HG02943 (cell line): ENCODE results near the gene ATXN7L3.
A peak's percentile ranks its signal among the peaks of the same experiment; 100 is the strongest.

ENCODE experiments used
- ATAC-seq: cut with Tn5 transposase; IDR thresholded peaks from one replicate; pipeline ENCODE4 v1.9.1; 2021; ENCODE audit warnings: mild to moderate bottlenecking, low read depth, moderate library complexity; ENCODE audit not compliant: unreplicated experiment

The ATXN7L3 gene

DNA sequence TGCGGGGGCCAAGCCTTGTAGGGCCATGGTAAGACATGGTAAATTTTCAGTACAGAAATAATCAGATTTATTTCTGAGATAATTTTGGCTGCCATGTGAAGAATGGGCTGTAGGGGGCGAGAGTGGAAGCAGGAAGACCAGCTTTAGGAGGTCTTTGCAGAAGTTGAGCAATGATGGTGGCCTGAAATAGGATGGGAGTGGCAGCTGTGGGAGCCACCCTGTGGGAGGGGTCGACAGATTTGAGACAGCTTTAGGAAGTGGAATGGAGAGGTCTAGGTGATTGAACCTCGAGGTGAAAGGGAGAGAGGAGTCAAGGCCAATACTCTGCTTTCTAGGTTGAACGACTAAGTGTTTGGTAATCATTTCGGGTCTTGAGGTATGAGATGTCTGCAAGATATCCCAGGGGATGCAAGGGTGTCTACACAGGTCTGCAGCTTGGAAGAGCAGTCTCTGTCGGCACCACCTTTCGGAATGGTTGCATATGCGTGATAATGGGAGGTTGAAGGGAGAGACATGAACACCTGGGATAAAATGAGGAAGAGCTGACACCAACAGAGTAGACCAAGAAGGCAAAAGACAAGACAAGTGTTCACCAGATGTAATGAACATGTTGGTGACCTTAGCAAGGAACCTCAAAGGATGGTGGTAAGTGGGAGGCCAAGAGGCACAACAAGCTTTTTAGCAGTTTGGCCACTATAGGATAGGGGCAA is 4.2 kb upstream of the ATXN7L3 start:
- ATAC-seq: no peak

DNA sequence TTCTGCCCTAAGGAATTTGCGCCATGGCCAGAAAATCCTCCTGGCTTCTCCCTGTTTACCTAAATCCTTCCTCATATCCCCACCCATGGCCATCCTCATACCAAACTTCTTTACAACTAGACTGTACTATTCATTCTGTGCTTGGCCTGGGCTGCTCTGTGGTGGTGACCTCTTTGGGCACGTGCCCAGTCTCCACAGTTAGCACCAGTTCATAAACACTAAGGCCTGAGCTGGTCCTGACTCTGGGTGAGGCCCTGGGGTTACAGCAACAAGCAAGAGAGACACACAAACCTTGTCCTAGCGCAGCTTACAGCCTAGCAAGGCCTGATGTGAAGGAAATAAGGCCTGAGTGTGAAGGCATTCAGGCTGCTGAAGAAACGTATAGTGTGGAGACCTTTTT is 3.1 kb upstream of the ATXN7L3 start:
- ATAC-seq: no peak

DNA sequence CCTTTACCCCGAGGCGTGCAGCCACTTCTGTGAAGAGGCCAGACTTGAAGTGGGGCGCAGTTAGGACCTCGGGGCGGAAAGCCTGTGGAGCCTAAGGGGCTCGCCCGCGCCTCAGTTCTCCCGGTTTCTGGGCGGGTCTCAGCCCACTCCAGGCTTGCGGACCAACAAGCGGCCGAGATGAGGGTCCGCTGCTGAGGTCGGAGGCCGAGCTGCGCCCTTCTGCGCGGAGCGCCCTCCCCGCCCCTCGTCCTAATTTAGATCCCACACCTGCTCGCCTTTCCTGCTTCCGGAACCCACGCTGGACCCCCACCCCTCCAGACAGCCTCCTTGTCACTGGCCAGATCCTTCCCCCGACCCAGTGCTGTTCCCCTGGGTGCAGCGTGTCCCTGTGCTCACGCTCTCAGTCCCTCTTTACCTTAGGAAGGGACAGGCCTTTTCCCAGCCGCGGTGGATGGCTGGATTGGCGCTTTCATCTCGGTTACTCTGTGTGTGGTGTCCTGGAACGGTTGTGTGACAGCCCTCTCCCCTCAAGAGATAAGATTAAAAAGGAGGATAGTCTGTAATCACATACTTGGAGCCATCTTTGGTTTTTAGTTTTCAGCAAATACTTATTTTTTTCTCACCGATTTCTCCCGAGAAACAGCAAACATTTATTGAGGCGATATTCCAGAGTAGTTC is 933 bp upstream of the ATXN7L3 start:
- ATAC-seq: peak; percentile 5

DNA sequence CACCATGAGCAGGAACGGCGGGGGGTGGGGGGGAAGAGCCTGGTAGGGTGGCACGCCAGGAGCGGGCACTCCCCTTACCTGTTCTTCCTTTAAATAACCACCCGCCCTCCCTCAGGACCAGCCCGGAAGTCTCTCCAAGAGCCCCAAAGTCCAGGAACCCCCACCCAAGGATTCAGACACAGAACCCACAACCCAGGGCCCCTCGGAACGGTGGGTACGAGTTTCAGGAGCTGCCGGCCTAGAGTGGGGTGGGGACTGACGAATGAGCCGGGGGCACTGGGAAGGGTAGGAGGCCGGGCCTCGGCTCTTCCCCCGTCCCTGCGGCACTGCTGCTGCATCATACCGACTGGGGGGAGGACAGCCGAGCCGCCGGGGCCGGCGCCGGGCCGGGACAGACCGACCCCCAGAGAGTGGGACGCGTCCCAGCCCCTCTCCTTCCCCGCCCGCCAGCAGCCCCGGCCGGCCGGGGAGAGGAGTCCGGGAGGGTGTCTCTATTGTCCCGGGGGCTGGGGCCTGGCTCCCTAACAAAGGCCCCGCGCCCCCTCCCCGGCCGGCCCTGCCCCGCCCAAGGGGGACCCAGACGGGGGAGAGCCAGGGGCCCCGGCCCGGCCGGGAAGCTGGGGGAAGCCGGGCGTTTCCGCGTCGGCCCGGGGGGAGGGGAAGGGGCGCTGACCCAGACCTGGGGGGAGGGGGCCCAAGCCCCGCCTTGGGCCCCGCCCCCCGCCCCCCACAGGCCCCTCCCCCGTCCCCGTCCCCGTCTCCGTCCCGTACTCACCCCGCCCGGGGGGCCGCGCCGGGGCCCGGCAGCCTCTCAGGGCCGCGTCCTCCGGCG is 747 bp downstream of the ATXN7L3 start:
- peak; percentile 20 for ATAC-seq

DNA sequence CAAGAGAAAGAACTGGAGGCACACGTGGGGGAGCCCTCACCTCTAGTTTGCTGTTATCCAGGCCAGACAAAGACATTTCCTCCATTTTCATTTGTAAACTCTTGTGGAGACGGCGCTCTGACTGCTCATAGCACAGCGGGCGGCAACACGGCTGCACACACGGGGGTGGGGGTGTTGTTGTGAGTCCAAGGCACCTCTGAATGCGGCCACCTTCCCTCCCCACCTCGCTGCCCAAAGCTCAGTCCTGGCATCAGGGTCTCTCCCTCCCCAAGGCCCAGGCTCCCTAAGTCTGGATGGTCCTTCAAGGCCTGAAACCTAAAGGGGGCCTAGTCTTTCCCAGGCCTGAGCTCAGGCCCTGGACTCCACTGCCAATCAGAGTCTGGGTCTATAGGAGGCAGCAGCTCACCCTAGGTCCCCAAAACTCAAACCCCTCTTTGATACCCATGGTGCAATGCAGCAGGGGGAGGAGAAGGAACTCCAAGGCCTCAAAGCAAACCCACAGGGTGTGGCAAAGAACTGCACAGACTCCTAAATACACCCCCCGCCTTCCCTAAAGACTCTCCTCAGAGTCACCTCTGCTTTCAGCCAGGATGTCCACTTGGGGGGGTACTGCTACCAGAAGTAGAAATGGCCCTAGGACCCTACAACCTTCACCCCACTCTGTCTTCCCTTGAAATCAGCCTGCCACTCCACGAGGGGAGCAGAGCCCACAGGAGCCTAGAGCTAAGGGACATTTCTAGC is 1.5 kb downstream of the ATXN7L3 start:
- ATAC-seq: no peak

DNA sequence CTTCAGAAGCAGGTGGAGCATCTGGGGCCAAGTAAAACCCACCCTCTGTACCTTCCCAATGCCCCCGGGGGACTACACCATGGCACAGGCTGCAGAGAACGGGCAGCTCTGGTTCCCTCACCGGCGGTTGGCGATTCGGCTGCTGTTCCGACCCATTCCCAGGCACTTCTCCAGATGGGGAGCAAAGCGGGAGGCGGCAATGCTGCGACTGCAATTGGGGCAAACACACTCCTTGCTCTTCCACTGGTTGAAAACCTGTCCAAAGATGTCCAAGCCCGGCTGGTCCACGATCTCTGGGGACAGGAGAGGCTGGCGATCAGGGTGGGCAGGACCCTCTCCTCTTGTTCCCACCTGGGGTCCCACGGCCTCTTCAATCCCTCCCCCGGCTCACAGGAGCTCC is 2.6 kb downstream of the ATXN7L3 start:
- ATAC-seq: no peak

DNA sequence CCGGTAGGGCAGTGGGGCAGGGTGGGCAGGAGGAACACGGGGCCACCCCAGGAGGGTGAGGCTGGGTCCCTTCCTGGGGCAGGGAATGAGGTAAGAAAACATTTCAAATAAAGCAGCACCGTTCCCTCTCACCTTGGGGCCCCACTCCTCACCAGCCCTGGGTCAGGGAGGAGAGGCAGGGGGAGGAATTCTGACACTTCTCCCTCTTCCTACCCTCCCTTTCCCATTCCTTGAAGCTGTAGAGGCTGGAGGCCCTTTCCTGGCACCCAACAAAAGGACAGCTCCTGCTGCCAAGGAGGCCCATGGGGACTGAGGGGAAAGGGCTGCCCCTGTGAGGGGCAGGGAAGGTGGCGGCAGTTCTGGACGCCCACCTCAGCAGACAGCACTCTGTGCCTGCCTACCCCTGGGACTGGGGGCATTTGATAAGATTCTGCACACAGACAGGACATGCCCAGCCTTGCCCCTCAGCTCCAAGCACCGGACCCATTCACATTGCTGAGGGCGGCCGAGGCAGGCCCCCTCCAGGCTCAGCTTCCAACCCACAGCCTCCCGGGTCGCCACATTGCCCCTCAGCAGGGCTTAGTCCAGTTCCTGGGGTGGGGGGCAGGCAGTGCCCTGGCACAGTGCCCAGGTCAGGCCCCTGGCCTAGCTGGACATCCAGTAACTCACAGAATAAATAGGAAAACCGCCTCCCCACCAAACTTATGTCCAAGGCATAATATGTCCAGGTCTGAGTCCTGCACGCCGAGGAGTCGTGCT is 6.2 kb downstream of the ATXN7L3 start:
- ATAC-seq: no peak

DNA sequence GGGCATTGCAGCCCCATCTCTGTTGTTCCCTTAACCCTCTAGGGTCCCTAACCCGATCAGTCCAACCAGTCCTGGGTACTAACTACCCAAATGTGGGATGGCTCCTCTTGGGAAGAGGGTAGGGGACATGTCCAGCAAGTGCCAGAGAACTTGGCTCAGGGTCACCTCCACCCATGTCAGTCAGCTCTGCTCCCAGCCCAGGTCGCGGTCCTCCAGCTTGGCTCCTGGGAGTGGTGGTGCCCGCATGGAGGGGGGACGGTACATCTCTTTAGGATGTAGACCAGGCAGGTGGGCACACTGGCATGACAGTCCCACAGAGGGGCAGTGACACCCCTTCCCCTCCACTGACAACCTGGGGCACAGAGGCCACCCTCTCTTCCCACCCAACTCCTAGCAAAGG is 6.9 kb downstream of the ATXN7L3 start:
- ATAC-seq: no peak

DNA sequence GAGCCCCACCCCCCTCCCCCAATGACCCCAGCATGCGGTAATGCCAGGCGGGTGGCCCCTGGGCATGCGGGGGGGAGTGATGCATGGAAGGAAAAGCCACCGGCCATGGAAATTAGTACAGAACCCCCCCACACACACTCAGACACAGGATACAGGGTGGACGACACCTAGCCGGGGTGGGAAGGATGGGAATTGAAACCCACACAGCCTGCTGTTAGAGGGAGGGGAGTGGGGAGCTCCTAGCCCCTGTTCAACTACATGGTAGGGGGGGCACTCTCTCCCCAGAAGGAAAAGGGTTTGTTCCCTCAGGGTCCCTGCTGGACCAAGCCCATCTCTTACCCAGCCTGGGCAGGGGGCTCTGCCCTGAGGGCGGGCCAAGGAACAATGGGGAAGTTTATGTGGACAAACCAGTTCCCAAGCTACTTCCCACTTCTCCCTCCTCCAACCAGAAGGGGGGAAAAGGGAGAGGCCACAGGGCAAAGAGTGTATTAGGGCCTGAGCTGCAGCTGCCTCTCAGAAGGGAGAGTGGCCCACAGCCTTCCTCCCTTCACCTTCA is 7.7 kb downstream of the ATXN7L3 start:
- ATAC-seq: no peak

DNA sequence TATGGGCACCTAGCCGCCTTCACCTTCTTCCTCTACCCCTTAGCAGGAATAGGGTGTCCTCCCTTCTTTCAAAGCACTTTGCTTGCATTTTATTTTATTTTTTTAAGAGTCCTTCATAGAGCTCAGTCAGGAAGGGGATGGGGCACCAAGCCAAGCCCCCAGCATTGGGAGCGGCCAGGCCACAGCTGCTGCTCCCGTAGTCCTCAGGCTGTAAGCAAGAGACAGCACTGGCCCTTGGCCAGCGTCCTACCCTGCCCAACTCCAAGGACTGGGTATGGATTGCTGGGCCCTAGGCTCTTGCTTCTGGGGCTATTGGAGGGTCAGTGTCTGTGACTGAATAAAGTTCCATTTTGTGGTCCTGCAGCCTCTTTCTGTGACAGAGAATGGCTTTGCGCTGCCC is 8.3 kb downstream of the ATXN7L3 start:
- no peak for ATAC-seq

DNA sequence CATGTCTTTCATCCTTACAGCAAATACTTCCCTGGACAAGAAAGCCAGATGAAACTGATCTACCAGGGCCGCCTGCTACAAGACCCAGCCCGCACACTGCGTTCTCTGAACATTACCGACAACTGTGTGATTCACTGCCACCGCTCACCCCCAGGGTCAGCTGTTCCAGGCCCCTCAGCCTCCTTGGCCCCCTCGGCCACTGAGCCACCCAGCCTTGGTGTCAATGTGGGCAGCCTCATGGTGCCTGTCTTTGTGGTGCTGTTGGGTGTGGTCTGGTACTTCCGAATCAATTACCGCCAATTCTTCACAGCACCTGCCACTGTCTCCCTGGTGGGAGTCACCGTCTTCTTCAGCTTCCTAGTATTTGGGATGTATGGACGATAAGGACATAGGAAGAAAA is 9.2 kb downstream of the ATXN7L3 start:
- ATAC-seq: no peak

DNA sequence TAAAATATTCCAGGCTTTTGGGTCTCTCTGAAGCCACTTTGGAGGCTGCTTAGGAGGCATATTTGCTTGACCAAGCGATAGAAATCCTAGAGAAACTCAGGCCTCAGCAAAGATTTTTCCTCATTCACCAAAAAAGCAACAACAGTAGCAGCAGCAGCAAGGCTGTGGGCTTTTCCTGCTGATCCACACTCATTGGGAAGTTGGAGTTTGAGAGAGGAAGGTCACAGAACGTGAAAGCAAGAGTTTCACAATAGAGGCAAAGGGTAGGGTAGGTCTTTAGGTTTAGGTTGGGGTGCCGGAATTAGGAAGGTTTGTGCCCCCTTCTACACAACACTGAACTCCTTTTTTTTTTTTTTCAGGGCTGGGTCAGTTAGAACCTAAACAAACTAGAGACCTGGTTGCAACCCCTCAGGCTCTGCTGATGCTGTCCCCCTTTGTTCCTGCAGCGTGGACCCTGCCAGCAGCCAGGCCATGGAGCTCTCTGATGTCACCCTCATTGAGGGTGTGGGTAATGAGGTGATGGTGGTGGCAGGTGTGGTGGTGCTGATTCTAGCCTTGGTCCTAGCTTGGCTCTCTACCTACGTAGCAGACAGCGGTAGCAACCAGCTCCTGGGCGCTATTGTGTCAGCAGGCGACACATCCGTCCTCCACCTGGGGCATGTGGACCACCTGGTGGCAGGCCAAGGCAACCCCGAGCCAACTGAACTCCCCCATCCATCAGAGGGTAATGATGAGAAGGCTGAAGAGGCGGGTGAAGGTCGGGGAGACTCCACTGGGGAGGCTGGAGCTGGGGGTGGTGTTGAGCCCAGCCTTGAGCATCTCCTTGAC is 10.9 kb downstream of the ATXN7L3 start:
- no peak for ATAC-seq

DNA sequence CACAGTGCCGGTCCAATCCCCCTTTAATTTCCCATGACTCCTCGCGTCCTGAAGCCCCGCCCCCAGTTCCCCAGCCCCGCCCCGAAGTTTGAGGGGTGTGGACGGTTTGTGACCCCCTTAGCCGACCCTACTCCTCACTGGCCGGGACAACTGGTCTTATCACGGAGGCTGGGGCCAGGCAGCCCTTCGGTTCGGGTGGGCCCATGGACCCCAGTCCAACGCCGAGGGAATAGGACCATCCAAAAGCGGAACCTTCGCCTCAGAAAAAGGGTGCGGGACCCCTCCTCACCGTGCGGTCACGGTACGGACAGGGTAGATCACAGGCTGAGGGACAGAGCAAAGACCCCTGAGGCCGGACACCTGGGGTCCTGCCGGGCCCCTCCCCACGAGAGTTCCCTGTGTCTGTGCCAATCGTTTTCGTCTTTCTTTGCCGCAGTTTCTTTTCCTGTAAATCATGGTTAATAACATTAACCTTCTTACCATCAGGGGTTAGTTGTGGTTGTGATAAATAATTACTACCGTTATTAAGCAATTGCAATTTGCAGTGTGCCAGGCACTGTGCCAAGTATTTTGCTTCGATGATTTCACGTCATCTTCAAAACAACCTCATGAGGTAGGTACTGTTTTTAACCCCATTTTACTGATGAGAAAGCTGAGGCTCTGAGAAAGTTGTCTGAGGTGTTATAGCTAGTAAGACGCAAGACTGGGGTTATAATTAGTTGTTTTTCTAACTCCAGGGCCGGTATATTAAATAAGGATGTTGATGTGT is 12.4 kb downstream of the ATXN7L3 start:
- ATAC-seq: peak; percentile 45

DNA sequence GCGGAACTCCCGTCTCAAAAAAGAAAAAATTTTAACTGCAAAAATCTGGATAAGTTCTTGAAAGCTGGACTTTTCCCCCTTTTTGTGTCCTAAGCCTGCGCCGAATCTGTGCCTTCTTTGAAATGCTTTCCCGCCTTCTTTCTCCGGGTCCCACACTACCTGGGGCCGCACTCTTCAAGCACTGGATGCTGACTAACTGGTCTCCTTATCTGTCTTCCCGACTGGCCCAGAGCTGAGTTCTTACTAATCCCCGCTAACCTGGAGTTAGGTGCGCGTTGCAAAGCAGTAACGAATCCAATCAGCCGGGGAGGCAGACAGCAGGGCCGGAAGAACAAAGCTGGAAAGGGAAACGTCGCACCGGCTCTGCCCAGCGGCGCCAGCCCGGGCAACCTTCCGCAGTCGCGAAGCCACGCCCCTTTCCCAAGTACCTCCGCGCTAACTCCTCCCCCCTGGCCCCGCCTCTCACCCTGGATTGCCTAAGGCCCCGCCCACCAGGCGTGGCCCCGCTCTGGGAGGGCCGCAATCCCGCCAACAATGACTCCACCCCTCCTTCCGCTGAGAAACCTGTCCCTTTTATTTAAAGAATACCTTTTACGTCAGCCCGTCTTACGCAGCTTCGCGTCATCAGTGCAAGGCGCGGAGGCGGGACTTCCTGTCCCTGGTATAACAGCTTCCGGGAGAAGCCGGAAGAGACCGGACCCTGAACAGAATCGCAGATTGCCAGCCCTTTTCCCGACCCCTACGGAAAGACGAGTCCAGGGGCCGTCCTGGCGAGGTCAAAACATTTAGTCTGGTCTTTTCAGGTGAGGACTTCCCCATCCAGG is 13.2 kb downstream of the ATXN7L3 start, which contains the start of gene TMUB2:
Gene TMUB2, plus strand, starts transcription at position 666 of the 824 bp plus-strand sequence. CDS start 737 bp downstream, outside the sequence.
- ATAC-seq: peak; percentile 89

DNA sequence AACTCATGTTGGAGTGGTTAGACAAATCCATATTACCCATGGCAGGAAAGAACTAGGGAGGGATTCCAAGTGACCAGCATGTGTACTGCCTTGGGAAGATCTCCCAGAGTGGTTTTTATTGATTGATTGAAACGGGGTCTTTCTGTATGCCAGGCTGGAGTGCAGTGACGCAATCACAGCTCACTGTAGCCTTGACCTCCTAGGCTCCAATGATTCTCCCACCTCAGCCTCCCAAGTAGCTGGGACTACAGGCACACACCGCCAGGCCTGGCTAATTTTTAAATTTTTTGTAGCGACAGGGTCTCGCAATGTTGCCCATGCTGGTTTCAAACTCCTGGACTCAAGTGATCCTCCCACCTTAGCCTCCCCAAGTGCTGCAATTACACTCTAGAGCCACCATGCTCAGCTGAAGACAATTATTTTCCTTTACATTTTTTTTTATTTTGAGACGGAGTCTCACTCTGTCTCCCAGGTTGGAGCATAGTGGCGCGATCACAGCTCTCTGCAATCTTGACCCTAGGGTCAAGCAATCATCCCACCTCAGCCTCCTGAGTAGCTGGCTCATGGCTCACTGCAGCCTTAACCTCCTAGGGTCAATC is 15.4 kb downstream of the ATXN7L3 start:
- ATAC-seq: no peak

DNA sequence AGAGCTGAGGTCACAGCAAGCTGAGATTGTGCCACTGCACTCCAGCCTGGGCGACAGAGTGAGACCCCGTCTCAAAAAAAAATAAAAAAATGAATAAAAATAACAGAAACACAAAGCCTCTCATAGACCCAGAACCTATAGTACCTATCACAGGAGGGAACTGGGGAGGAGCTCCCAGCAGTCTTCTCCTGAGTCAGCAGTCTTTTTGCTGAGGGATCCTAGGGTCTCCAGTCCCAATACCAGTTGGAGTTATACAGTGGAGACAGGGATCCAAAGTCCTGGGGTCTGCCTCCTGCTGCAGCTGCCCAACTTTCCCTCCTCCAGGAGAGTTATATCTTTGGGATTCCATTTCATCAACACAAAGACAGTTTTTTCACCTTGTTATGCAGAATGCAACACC is 16.7 kb downstream of the ATXN7L3 start:
- ATAC-seq: no peak

DNA sequence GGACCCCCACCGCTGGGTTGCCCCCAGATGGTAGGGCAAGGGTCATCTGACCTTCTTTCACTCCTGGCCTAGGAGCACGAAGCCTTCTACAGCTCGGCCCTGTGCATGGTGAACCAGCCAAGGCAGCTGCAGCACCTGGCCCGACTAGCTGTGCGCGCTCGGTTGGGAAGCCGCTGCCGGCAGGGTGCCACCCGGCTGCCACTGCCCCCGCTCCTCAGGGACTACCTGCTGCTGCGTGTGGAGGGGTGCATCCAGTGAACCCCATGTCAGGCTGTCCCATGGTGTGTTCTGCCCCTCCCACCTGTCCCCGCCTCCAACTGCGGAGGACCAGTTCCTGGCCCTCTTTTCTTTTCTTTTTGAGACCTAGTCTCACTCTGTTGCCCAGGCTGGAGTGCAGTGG is 21.6 kb downstream of the ATXN7L3 start:
- no peak for ATAC-seq
